HepG2 (cell line): ENCODE measurements around the gene ASCC3. TPM values are rescaled to one million over a fixed set of nuclear protein-coding genes. Genes with fewer than 3 reads are reported as not detected.
A peak's percentile ranks its signal among the peaks of the same experiment; 100 is the strongest.

Experiments
- ATF1 ChIP-seq: IDR thresholded peaks from 2 replicates; pipeline ENCODE4 v1.6.1; 2016; ENCODE audit warnings: mild to moderate bottlenecking, control low read depth
- JUND ChIP-seq: sonication (generic); formaldehyde crosslinking; IDR thresholded peaks from 2 replicates; pipeline ENCODE4 v1.8.0; 2022; ENCODE audit warnings: mild to moderate bottlenecking, missing genetic modification reagents
- NR2F1 ChIP-seq, 2 experiments: fragments of 450-650 bp in 1 of 2; formaldehyde crosslinking in 1 of 2; IDR thresholded peaks; 2 replicates each; pipeline versions ENCODE4 v1.5.0 to v1.6.1; 2016 to 2020; ENCODE audit warnings: mild to moderate bottlenecking in 1 of 2, missing compliant biosample characterization in 1 of 2, missing genetic modification reagents in 1 of 2, moderate library complexity in 1 of 2
- POLR2A ChIP-seq, 2 experiments: IDR thresholded peaks; 2 replicates each; pipeline ENCODE4 v1.6.1; 2011; ENCODE audit warnings: low read depth in 2 of 2, low read length in 2 of 2, mild to moderate bottlenecking in 1 of 2, moderate library complexity in 1 of 2; ENCODE audit not compliant: insufficient read depth in 1 of 2
- REL ChIP-seq: sonication (generic); formaldehyde crosslinking; conservative IDR thresholded peaks from 2 replicates; pipeline ENCODE4 v1.8.0; 2022; ENCODE audit warnings: mild to moderate bottlenecking, missing genetic modification reagents, moderate library complexity
- RORA ChIP-seq: sonication (generic); formaldehyde crosslinking; IDR thresholded peaks from 2 replicates; pipeline ENCODE4 v1.5.0; 2020; ENCODE audit warnings: mild to moderate bottlenecking, missing genetic modification reagents, moderate library complexity
- SNRNP70 ChIP-seq: fragments of 200-400 bp; formaldehyde crosslinking; IDR thresholded peaks from 2 replicates; pipeline ENCODE4 v1.6.1; 2017; ENCODE audit warnings: mild to moderate bottlenecking, low read depth, low read length, moderate library complexity
- TAF1 ChIP-seq: sonication (generic); formaldehyde crosslinking; IDR thresholded peaks from 2 replicates; pipeline ENCODE4 v1.4.0; 2020; ENCODE audit warnings: missing genetic modification reagents
- ZFP41 ChIP-seq: sonication (generic); formaldehyde crosslinking; IDR thresholded peaks from 2 replicates; pipeline ENCODE4 v1.4.0; 2020; ENCODE audit warnings: mild to moderate bottlenecking, missing genetic modification reagents, borderline replicate concordance
- ZMYM3 ChIP-seq: sonication (generic); formaldehyde crosslinking; IDR thresholded peaks from 2 replicates; pipeline ENCODE4 v1.5.1; 2020; ENCODE audit warnings: mild to moderate bottlenecking, missing genetic modification reagents
- ZNF20 ChIP-seq: sonication (generic); formaldehyde crosslinking; IDR thresholded peaks from 2 replicates; pipeline ENCODE4 v1.4.0; 2020; ENCODE audit warnings: mild to moderate bottlenecking, moderate library complexity, missing genetic modification reagents
- ZNF24 ChIP-seq: fragments of 450-650 bp; IDR thresholded peaks from 2 replicates; pipeline ENCODE4 v1.6.1; 2017; ENCODE audit warnings: antibody characterized with exemption, mild to moderate bottlenecking
- ZNF264 ChIP-seq: sonication (generic); formaldehyde crosslinking; IDR thresholded peaks from 2 replicates; pipeline ENCODE4 v1.4.0; 2020; ENCODE audit warnings: missing genetic modification reagents
- ZNF274 ChIP-seq: sonication (generic); formaldehyde crosslinking; IDR thresholded peaks from 2 replicates; pipeline ENCODE4 v1.5.1; 2020; ENCODE audit warnings: mild to moderate bottlenecking, missing genetic modification reagents
- ZNF549 ChIP-seq: sonication (generic); formaldehyde crosslinking; IDR thresholded peaks from 2 replicates; pipeline ENCODE4 v1.5.0; 2020; ENCODE audit warnings: missing genetic modification reagents
- ZNF577 ChIP-seq: sonication (generic); formaldehyde crosslinking; IDR thresholded peaks from 2 replicates; pipeline ENCODE4 v1.4.0; 2020; ENCODE audit warnings: mild to moderate bottlenecking, low read depth, missing genetic modification reagents, borderline replicate concordance
- ZNF589 ChIP-seq: sonication (generic); formaldehyde crosslinking; conservative IDR thresholded peaks from 2 replicates; pipeline ENCODE4 v1.8.0; 2022; ENCODE audit warnings: mild to moderate bottlenecking, moderate library complexity, missing genetic modification reagents
- ZNF615 ChIP-seq: sonication (generic); formaldehyde crosslinking; IDR thresholded peaks from 2 replicates; pipeline ENCODE4 v1.5.0; 2020; ENCODE audit warnings: mild to moderate bottlenecking, missing genetic modification reagents, borderline replicate concordance
- ZNF766 ChIP-seq: sonication (generic); formaldehyde crosslinking; IDR thresholded peaks from 2 replicates; pipeline ENCODE4 v1.5.0; 2020; ENCODE audit warnings: missing genetic modification reagents, borderline replicate concordance
- polyA plus RNA-seq, 8 experiments: library from polyadenylated mRNA; depleted of rRNA in 3 of 8; stranded (reverse) in 7 of 8; unstranded in 1 of 8; fragments of >200 nt; fragmentation: Illumina TruSeq in 4 of 8; extraction: Trizol in 4 of 8; gene quantifications; 2 replicates each; pipeline versions ENCODE4 v1.2.1 to v1.2.3, GENCODE V29; 2011 to 2016; ENCODE audit warnings: low read depth in 4 of 8, missing spikeins in 1 of 8, mixed read lengths in 1 of 8; ENCODE audit not compliant: insufficient read depth in 1 of 8
- total RNA-seq, 5 experiments: library from RNA; depleted of rRNA; stranded (reverse); fragments of >200 nt; fragmentation: Illumina TruSeq; extraction: Trizol; gene quantifications; 2 replicates each; pipeline ENCODE4 v1.2.3, GENCODE V29; 2016; ENCODE audit warnings: low read depth in 1 of 5
- TF ChIP-seq, protein P1 (sequence below): IDR thresholded peaks from 2 replicates; pipeline ENCODE4 v1.4.0; 2020; ENCODE audit warnings: mild to moderate bottlenecking, missing genetic modification reagents
- TF ChIP-seq, protein P2 (sequence below): sonication (generic); formaldehyde crosslinking; IDR thresholded peaks from 2 replicates; pipeline ENCODE4 v1.8.0; 2022; ENCODE audit warnings: missing genetic modification reagents, mild to moderate bottlenecking, moderate library complexity, borderline replicate concordance
- TF ChIP-seq, protein P3 (sequence below): sonication (generic); formaldehyde crosslinking; IDR thresholded peaks from 2 replicates; pipeline ENCODE4 v1.4.0; 2020; ENCODE audit warnings: missing genetic modification reagents

ASCC3 gene
- total and polyA plus RNA-seq, 2 of the 13 experiments (the other 11 are each of a cell fraction or from before 2014, with no cell fraction given), result 23.1 to 55.7 TPM

DNA sequence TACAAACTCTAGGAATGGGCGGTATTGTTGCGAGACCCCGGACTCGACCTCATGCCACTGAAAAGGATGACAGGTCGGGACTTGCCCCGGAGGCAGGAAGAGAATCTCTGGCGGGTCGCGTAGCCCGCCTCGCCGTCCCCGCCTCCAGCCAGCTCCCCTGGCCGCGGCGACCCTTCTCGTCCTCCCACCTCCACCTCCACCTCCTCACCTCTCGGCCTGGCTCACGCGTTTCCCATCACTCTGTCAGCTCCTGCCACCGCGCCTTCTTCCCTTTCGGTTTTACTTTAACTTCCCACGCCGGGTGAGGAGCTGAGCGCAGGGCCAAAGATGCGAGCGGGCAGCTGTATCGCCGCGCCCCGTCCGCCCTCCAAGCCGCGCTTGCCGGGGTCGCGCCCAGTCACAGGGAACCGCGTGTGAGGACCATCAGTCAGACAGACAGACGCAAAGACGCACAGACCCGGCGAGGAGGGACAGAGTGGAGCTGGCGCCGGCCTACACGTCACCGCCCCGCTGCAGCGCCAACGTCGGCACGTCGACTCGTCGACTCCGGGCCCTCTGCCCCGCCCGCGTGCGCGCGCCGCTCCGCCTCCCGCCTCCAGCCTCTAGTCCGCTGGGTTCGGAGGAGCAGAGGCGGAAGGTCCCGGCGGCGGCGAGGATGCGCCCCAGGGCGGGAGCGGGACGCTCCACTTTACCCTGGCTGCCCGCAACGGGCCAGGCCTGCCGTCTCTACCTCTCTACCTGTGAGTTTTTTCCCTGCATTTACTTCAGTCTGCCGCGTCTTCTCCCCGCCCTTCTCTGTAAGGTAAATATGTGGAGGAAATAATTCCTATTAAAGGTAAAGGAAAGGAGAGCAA lies at the start of gene ASCC3 (continued):
- TF ChIP-seq, protein P1, sequence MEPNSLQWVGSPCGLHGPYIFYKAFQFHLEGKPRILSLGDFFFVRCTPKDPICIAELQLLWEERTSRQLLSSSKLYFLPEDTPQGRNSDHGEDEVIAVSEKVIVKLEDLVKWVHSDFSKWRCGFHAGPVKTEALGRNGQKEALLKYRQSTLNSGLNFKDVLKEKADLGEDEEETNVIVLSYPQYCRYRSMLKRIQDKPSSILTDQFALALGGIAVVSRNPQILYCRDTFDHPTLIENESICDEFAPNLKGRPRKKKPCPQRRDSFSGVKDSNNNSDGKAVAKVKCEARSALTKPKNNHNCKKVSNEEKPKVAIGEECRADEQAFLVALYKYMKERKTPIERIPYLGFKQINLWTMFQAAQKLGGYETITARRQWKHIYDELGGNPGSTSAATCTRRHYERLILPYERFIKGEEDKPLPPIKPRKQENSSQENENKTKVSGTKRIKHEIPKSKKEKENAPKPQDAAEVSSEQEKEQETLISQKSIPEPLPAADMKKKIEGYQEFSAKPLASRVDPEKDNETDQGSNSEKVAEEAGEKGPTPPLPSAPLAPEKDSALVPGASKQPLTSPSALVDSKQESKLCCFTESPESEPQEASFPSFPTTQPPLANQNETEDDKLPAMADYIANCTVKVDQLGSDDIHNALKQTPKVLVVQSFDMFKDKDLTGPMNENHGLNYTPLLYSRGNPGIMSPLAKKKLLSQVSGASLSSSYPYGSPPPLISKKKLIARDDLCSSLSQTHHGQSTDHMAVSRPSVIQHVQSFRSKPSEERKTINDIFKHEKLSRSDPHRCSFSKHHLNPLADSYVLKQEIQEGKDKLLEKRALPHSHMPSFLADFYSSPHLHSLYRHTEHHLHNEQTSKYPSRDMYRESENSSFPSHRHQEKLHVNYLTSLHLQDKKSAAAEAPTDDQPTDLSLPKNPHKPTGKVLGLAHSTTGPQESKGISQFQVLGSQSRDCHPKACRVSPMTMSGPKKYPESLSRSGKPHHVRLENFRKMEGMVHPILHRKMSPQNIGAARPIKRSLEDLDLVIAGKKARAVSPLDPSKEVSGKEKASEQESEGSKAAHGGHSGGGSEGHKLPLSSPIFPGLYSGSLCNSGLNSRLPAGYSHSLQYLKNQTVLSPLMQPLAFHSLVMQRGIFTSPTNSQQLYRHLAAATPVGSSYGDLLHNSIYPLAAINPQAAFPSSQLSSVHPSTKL, result peak; percentile 83
- TF ChIP-seq ZNF766 (CRISPR knock-in tag) (peak; percentile 87; the same call in 1 of the 2 replicates), ZNF20 (no peak), POLR2A (IDR thresholded peaks at IDR 0.05; ENCODE audit: insufficient read depth in 1 of 2, low read depth in 2 of 2, low read length in 2 of 2) (peak; percentile 73 to 90), SNRNP70 (no peak), ATF1 (CRISPR knock-in tag) (peak; percentile 50; the same call in 1 of the 2 replicates), RORA (CRISPR knock-in tag) (no peak), ZNF274 (CRISPR knock-in tag) (peak; percentile 97), ZMYM3 (CRISPR knock-in tag) (peak; percentile 49; the same call in 1 of the 2 replicates), REL (CRISPR knock-in tag) (peak; percentile 90), ZNF615 (CRISPR knock-in tag) (peak; percentile 63; the same call in 1 of the 2 replicates), NR2F1 (CRISPR knock-in tag; IDR thresholded peaks at IDR 0.05) (no peak), ZNF264 (CRISPR knock-in tag) (no peak; the same call in 1 of the 2 replicates), ZNF24 (no peak), ZFP41 (no peak; the same call in 1 of the 2 replicates), ZNF589 (CRISPR knock-in tag) (peak; percentile 91), ZNF577 (no peak), ZNF549 (CRISPR knock-in tag) (no peak), TAF1 (CRISPR knock-in tag) (peak; percentile 91), JUND (CRISPR knock-in tag) (0 out of 2 replicates have a peak, but pooled peaks have one; percentile 53)
- TF ChIP-seq, protein P2, sequence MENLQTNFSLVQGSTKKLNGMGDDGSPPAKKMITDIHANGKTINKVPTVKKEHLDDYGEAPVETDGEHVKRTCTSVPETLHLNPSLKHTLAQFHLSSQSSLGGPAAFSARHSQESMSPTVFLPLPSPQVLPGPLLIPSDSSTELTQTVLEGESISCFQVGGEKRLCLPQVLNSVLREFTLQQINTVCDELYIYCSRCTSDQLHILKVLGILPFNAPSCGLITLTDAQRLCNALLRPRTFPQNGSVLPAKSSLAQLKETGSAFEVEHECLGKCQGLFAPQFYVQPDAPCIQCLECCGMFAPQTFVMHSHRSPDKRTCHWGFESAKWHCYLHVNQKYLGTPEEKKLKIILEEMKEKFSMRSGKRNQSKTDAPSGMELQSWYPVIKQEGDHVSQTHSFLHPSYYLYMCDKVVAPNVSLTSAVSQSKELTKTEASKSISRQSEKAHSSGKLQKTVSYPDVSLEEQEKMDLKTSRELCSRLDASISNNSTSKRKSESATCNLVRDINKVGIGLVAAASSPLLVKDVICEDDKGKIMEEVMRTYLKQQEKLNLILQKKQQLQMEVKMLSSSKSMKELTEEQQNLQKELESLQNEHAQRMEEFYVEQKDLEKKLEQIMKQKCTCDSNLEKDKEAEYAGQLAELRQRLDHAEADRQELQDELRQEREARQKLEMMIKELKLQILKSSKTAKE (CRISPR knock-in tag), result peak; percentile 83
- TF ChIP-seq, protein P3, sequence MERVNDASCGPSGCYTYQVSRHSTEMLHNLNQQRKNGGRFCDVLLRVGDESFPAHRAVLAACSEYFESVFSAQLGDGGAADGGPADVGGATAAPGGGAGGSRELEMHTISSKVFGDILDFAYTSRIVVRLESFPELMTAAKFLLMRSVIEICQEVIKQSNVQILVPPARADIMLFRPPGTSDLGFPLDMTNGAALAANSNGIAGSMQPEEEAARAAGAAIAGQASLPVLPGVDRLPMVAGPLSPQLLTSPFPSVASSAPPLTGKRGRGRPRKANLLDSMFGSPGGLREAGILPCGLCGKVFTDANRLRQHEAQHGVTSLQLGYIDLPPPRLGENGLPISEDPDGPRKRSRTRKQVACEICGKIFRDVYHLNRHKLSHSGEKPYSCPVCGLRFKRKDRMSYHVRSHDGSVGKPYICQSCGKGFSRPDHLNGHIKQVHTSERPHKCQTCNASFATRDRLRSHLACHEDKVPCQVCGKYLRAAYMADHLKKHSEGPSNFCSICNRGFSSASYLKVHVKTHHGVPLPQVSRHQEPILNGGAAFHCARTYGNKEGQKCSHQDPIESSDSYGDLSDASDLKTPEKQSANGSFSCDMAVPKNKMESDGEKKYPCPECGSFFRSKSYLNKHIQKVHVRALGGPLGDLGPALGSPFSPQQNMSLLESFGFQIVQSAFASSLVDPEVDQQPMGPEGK (CRISPR knock-in tag), result 0 out of 2 replicates have a peak, but pooled peaks have one; percentile 27
